ENCODE measurements around the gene SCOC. TPM values are rescaled to one million over a fixed set of nuclear protein-coding genes. Genes with fewer than 3 reads are reported as not detected.

Gene SCOC
- total and polyA plus RNA-seq, 2 of the 13 experiments (the other 11 are each of a cell fraction or from before 2014, with no cell fraction given) = 43.8 to 65.2 TPM

DNA sequence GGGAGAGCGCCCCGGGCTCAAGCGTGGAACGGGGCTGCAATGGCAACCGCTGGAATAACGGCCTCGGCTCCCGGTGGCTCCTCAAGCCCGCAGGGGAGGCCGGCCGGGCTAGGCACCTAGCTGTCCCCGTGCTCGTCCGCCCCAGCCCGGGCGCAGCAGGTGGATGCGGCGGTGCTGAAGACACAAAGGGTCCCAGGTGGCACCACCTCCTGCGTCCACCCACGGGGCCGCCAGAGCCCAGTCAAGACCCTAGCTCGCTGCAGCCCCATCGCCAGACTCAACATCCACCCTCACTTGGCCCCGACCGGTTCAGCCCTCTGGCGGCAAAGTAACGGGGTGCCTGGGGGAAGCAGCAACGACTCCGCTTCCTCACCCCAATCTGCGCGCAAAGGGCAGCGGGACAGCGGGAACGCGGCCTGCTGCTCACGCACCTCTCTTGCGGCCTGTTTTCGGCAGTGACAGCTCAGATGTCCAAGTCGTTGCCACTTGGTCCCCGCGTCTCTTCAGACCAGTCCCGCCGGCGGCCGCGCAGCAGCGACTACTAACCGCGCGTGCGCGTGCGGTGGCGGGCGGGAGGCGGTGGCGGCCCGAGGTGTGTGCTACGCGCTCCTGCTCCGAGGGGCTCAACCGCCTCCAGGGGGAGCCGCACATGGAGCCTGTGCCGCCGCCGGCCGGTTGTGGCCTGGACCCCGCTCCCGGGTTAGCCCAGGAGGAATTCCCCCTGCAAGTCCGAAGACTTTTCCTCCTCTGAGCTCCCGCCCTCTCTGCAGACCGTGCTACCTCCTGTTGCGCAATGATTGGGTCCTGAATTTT, 53.9 kb downstream of the SCOC start, which contains the start of gene CLGN (continued):
- TF ChIP-seq DBP (CRISPR knock-in tag; IDR thresholded peaks at IDR 0.05; ENCODE audit: not compliant biosample characterization) = no peak
- 0 out of 2 replicates have a peak, but pooled peaks have one; percentile 24 for TF ChIP-seq ZNF83 (CRISPR knock-in tag; IDR thresholded peaks at IDR 0.05; ENCODE audit: borderline replicate concordance)
- TF ChIP-seq BRCA1 (CRISPR knock-in tag; IDR thresholded peaks at IDR 0.05) = 0 out of 2 replicates have a peak, but pooled peaks have one; percentile 67
- TF ChIP-seq E2F1 (CRISPR knock-in tag; IDR thresholded peaks at IDR 0.05) = peak; percentile 68; the same call in 1 of the 2 replicates
- TF ChIP-seq SOX6 (IDR thresholded peaks at IDR 0.05) = no peak
- TF ChIP-seq SOX6 (CRISPR knock-in tag; IDR thresholded peaks at IDR 0.05) = peak; percentile 69
- peak; percentile 87 for TF ChIP-seq GTF3A (CRISPR knock-in tag; conservative IDR thresholded peaks at IDR 0.05)
- peak; percentile 35; the same call in 1 of the 2 replicates for TF ChIP-seq SKIL (CRISPR knock-in tag; IDR thresholded peaks at IDR 0.05; ENCODE audit: borderline replicate concordance)
- peak; percentile 82 for TF ChIP-seq RBM39 (IDR thresholded peaks at IDR 0.05; ENCODE audit: low read depth, low read length, poor library complexity, severe bottlenecking)
- TF ChIP-seq SMC3 (IDR thresholded peaks at IDR 0.05; ENCODE audit: low read length) = no peak
- TF ChIP-seq HNRNPLL (IDR thresholded peaks at IDR 0.05; ENCODE audit: low read depth, low read length, poor library complexity, severe bottlenecking) = peak; percentile 78
- TF ChIP-seq ZMYM2 (CRISPR knock-in tag; IDR thresholded peaks at IDR 0.05) = no peak
- peak; percentile 23; the same call in 1 of the 2 replicates for TF ChIP-seq ZNF263 (CRISPR knock-in tag; IDR thresholded peaks at IDR 0.05)
- TF ChIP-seq, protein P1, sequence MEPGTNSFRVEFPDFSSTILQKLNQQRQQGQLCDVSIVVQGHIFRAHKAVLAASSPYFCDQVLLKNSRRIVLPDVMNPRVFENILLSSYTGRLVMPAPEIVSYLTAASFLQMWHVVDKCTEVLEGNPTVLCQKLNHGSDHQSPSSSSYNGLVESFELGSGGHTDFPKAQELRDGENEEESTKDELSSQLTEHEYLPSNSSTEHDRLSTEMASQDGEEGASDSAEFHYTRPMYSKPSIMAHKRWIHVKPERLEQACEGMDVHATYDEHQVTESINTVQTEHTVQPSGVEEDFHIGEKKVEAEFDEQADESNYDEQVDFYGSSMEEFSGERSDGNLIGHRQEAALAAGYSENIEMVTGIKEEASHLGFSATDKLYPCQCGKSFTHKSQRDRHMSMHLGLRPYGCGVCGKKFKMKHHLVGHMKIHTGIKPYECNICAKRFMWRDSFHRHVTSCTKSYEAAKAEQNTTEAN (CRISPR knock-in tag; conservative IDR thresholded peaks at IDR 0.05) = peak; percentile 78
- TF ChIP-seq HNRNPUL1 (IDR thresholded peaks at IDR 0.05; ENCODE audit: low read depth, low read length) = 0 out of 2 replicates have a peak, but pooled peaks have one; percentile 39
- TF ChIP-seq CBFB (CRISPR knock-in tag; IDR thresholded peaks at IDR 0.05) = 0 out of 2 replicates have a peak, but pooled peaks have one; percentile 45
- peak; percentile 81 for TF ChIP-seq ZNF607 (CRISPR knock-in tag; IDR thresholded peaks at IDR 0.05; ENCODE audit: borderline replicate concordance)
- TF ChIP-seq, protein P2, sequence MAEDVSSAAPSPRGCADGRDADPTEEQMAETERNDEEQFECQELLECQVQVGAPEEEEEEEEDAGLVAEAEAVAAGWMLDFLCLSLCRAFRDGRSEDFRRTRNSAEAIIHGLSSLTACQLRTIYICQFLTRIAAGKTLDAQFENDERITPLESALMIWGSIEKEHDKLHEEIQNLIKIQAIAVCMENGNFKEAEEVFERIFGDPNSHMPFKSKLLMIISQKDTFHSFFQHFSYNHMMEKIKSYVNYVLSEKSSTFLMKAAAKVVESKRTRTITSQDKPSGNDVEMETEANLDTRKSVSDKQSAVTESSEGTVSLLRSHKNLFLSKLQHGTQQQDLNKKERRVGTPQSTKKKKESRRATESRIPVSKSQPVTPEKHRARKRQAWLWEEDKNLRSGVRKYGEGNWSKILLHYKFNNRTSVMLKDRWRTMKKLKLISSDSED (CRISPR knock-in tag; IDR thresholded peaks at IDR 0.05) = no peak
- TF ChIP-seq ZNF343 (CRISPR knock-in tag; IDR thresholded peaks at IDR 0.05) = peak; percentile 93
- TF ChIP-seq, protein P3, sequence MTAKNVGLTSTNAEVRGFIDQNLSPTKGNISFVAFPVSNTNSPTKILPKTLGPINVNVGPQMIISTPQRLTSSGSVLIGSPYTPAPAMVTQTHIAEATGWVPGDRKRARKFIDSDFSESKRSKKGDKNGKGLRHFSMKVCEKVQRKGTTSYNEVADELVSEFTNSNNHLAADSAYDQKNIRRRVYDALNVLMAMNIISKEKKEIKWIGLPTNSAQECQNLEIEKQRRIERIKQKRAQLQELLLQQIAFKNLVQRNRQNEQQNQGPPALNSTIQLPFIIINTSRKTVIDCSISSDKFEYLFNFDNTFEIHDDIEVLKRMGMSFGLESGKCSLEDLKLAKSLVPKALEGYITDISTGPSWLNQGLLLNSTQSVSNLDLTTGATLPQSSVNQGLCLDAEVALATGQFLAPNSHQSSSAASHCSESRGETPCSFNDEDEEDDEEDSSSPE (CRISPR knock-in tag; IDR thresholded peaks at IDR 0.05) = peak; percentile 78
